ENCODE data around the gene R3HDM2. TPM values are rescaled to one million over a fixed set of nuclear protein-coding genes. Genes with fewer than 3 reads are reported as not detected.

R3HDM2 gene
- polyA plus RNA-seq, 1 donor from 2014 or later = 11.1 TPM

DNA sequence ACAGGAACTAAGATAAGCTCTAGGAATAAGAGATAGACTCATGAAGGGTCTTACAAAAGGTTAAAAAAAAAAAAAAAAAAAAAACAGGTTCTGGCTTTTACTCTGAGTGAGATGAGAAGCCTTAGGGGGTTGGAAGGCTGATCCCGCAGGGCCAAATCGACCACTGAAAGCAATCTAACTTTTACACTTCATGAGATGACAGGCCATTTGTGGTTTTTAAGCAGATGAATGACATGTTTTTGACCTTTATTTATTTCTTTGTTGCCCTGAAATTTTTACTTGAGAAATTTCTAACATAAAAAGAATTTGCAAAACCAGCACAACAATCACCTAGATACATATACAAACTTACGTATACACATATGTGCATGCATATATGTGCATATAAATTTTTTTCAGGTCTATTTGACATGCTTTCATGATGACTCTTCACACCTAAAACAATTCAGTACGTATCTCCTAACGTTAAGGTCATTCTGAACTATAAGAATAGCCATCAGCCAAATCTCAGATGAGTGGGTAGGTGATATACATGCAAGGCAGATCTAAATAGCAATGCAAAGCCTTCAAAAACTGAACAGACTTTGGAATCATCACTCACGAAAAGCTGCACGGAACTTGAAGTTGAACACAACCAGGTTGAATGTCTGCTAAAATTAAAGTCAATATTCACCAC lies 87.0 kb downstream of the R3HDM2 start:
- Histone ChIP-seq H3K36me3 (ENCODE audit: insufficient read depth, low read length) (no peaks in the 10 kb centered on the region), H3K79me2 (replicated peaks; ENCODE audit: insufficient read depth, low read length) (no peaks in the 10 kb centered on the region), H4K20me1 (ENCODE audit: insufficient read depth) (no peaks in the 10 kb centered on the region), H3K9me2 (ENCODE audit: insufficient read depth, low read length) (no peaks in the 10 kb centered on the region), H3F3A (ENCODE audit: insufficient read depth, low read length, poor library complexity, severe bottlenecking) (no peaks in the 10 kb centered on the region), H2AFZ (ENCODE audit: low read depth, low read length) (no peak overlapping the region), H3K4me3 (ENCODE audit: low read length) (no peak overlapping the region), H3K9ac (ENCODE audit: low read length) (no peak overlapping the region), H3K27ac (ENCODE audit: low read length) (no peak overlapping the region), H3K4me2 (ENCODE audit: low read length) (no peak overlapping the region), H3K9me3 (ENCODE audit: low read length) (no peaks in the 10 kb centered on the region), H3K27me3 (ENCODE audit: insufficient read depth, low read depth, low read length) (no peaks in the 10 kb centered on the region)
- TF ChIP-seq TAF1 (IDR thresholded peaks at IDR 0.05; ENCODE audit: low read depth) (no peak), RAD21 (conservative IDR thresholded peaks at IDR 0.05) (no peak), EZH2 (IDR thresholded peaks at IDR 0.05; ENCODE audit: borderline replicate concordance, insufficient read depth, low read length, poor library complexity, severe bottlenecking) (no peak), POLR2AphosphoS5 (IDR thresholded peaks at IDR 0.05) (no peak), SMC3 (conservative IDR thresholded peaks at IDR 0.05; ENCODE audit: poor library complexity) (no peak), MXI1 (conservative IDR thresholded peaks at IDR 0.05; ENCODE audit: poor library complexity, severe bottlenecking) (no peak)
- TF ChIP-seq, protein P1, sequence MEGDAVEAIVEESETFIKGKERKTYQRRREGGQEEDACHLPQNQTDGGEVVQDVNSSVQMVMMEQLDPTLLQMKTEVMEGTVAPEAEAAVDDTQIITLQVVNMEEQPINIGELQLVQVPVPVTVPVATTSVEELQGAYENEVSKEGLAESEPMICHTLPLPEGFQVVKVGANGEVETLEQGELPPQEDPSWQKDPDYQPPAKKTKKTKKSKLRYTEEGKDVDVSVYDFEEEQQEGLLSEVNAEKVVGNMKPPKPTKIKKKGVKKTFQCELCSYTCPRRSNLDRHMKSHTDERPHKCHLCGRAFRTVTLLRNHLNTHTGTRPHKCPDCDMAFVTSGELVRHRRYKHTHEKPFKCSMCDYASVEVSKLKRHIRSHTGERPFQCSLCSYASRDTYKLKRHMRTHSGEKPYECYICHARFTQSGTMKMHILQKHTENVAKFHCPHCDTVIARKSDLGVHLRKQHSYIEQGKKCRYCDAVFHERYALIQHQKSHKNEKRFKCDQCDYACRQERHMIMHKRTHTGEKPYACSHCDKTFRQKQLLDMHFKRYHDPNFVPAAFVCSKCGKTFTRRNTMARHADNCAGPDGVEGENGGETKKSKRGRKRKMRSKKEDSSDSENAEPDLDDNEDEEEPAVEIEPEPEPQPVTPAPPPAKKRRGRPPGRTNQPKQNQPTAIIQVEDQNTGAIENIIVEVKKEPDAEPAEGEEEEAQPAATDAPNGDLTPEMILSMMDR (IDR thresholded peaks at IDR 0.05; ENCODE audit: poor library complexity, severe bottlenecking) = no peak

DNA sequence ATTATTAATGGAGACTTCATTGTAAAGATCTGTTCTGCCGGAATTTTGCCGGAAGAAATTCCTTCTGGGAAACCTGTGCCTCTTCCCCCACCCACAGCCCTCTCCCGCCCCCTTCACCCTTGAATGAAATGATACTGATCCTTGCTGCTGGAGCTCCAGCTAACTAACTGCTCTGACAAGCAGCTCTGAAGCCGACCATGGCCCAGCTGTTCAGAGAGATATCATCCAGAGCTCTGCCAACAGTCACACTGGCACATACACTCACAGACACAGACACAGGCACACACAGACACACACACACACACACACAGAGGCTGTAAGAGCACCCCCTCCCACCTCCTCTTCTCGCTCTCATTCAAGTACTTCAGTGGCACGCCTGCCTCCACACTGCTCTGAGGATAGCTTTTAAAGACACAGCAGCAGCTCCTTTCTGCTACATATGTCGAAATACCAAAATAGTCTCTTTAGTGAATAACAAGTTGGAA lies 88.6 kb downstream of the R3HDM2 start:
- peak overlapping the region; percentile 24 for H3K4me3 ChIP-seq (ENCODE audit: low read length)
- peak overlapping the region; percentile 28 for H3K9ac ChIP-seq (ENCODE audit: low read length)
- no peaks in the 10 kb centered on the region for H3K79me2 ChIP-seq (replicated peaks; ENCODE audit: insufficient read depth, low read length)
- H3K36me3 ChIP-seq (ENCODE audit: insufficient read depth, low read length) = no peaks in the 10 kb centered on the region
- peak overlapping the region; percentile 35 for H3K27ac ChIP-seq (ENCODE audit: low read length)
- no peaks in the 10 kb centered on the region for H3F3A ChIP-seq (ENCODE audit: insufficient read depth, low read length, poor library complexity, severe bottlenecking)
- H3K9me2 ChIP-seq (ENCODE audit: insufficient read depth, low read length) = no peaks in the 10 kb centered on the region
- TF ChIP-seq POLR2AphosphoS5 (IDR thresholded peaks at IDR 0.05) = no peak
- TF ChIP-seq MXI1 (conservative IDR thresholded peaks at IDR 0.05; ENCODE audit: poor library complexity, severe bottlenecking) = no peak
- H3K27me3 ChIP-seq (ENCODE audit: insufficient read depth, low read depth, low read length) = no peaks in the 10 kb centered on the region
- no peak overlapping the region for H3K4me2 ChIP-seq (ENCODE audit: low read length)
- H2AFZ ChIP-seq (ENCODE audit: low read depth, low read length) = no peak overlapping the region
- H4K20me1 ChIP-seq (ENCODE audit: insufficient read depth) = no peaks in the 10 kb centered on the region
- no peaks in the 10 kb centered on the region for H3K9me3 ChIP-seq (ENCODE audit: low read length)

DNA sequence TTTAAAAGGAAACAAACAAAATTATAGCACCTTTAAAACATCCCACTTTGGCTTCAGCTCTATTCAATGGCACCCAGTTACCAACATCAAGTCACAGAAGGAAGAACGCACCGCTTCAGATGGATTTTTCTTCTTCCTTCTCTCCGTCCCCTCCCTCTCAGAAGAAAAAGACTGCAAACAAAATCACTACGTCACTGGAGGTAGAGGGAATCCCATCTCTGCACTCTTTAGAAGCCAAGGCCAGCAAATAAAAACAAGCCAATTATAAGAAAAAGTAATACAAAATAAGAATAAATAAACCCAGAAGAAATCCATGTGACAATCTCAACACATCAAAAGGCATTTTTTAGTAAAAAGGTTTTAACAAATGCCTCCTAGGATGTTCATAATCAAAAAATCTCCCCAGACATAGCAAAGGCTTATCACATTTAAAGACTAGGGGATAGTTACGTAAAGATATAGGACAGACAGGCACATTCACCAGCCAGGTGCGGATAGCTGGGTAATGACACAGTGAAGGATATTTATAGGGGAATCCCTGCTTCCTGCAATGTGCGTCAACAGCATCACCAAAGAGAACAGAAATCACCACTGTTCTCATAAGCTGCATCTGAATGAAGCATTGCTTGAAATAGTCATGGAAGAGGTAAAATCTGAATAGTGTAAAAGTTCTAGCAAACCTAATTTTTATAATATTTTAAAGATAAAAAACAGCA lies 89.4 kb downstream of the R3HDM2 start:
- Histone ChIP-seq H3K4me3 (ENCODE audit: low read length) (peak overlapping the region; percentile 33), H3K79me2 (replicated peaks; ENCODE audit: insufficient read depth, low read length) (no peaks in the 10 kb centered on the region), H3F3A (ENCODE audit: insufficient read depth, low read length, poor library complexity, severe bottlenecking) (no peaks in the 10 kb centered on the region), H3K9ac (ENCODE audit: low read length) (peak overlapping the region; percentile 7), H2AFZ (ENCODE audit: low read depth, low read length) (no peak overlapping the region), H3K9me3 (ENCODE audit: low read length) (no peaks in the 10 kb centered on the region), H3K4me2 (ENCODE audit: low read length) (peak overlapping the region; percentile 18), H3K27me3 (ENCODE audit: insufficient read depth, low read depth, low read length) (no peaks in the 10 kb centered on the region), H3K27ac (ENCODE audit: low read length) (peak overlapping the region; percentile 35), H3K36me3 (ENCODE audit: insufficient read depth, low read length) (no peaks in the 10 kb centered on the region), H4K20me1 (ENCODE audit: insufficient read depth) (no peaks in the 10 kb centered on the region), H3K9me2 (ENCODE audit: insufficient read depth, low read length) (no peaks in the 10 kb centered on the region)
- TF ChIP-seq RAD21 (conservative IDR thresholded peaks at IDR 0.05) (no peak), POLR2AphosphoS5 (IDR thresholded peaks at IDR 0.05) (no peak), EZH2 (IDR thresholded peaks at IDR 0.05; ENCODE audit: borderline replicate concordance, insufficient read depth, low read length, poor library complexity, severe bottlenecking) (no peak), TAF1 (IDR thresholded peaks at IDR 0.05; ENCODE audit: low read depth) (no peak), MXI1 (conservative IDR thresholded peaks at IDR 0.05; ENCODE audit: poor library complexity, severe bottlenecking) (no peak)
- TF ChIP-seq, protein P2, sequence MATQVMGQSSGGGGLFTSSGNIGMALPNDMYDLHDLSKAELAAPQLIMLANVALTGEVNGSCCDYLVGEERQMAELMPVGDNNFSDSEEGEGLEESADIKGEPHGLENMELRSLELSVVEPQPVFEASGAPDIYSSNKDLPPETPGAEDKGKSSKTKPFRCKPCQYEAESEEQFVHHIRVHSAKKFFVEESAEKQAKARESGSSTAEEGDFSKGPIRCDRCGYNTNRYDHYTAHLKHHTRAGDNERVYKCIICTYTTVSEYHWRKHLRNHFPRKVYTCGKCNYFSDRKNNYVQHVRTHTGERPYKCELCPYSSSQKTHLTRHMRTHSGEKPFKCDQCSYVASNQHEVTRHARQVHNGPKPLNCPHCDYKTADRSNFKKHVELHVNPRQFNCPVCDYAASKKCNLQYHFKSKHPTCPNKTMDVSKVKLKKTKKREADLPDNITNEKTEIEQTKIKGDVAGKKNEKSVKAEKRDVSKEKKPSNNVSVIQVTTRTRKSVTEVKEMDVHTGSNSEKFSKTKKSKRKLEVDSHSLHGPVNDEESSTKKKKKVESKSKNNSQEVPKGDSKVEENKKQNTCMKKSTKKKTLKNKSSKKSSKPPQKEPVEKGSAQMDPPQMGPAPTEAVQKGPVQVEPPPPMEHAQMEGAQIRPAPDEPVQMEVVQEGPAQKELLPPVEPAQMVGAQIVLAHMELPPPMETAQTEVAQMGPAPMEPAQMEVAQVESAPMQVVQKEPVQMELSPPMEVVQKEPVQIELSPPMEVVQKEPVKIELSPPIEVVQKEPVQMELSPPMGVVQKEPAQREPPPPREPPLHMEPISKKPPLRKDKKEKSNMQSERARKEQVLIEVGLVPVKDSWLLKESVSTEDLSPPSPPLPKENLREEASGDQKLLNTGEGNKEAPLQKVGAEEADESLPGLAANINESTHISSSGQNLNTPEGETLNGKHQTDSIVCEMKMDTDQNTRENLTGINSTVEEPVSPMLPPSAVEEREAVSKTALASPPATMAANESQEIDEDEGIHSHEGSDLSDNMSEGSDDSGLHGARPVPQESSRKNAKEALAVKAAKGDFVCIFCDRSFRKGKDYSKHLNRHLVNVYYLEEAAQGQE (IDR thresholded peaks at IDR 0.05; ENCODE audit: borderline replicate concordance) = no peak
- TF ChIP-seq, protein P1 (IDR thresholded peaks at IDR 0.05; ENCODE audit: poor library complexity, severe bottlenecking) = no peak

All from neural cell (in vitro differentiated cells).